GM19468 (cell line): ENCODE results near the gene TMCC2.
"Not testable (repeated sequence)": the region's sequence is repeated elsewhere in the genome, so short reads cannot be mapped to it uniquely, and the experiment has no call there.

Experiments used
- ATAC-seq: cut with Tn5 transposase; IDR thresholded peaks from one replicate; pipeline ENCODE4 v1.9.1; 2021; ENCODE audit warnings: mild to moderate bottlenecking, moderate library complexity, moderate number of reproducible peaks; ENCODE audit not compliant: unreplicated experiment; ENCODE audit errors: extremely low read depth

The TMCC2 gene

GRCh38 chr1:205211839-205212536, 15.8 kb upstream of the TMCC2 start:
- ATAC-seq: no peak

GRCh38 chr1:205214756-205215155, 13.0 kb upstream of the TMCC2 start:
- no peak for ATAC-seq

GRCh38 chr1:205216588-205216987, 11.2 kb upstream of the TMCC2 start:
- ATAC-seq: no peak

- ATAC-seq: no peak
These were observed 10.3 kb upstream of the TMCC2 start for GRCh38 chr1:205217418-205217817.

- no peak for ATAC-seq
These were observed 7.3 kb upstream of the TMCC2 start for GRCh38 chr1:205220421-205220820.

- ATAC-seq: no peak
These were observed 3.0 kb upstream of the TMCC2 start for GRCh38 chr1:205224736-205225135.

- no peak for ATAC-seq
These were observed 1.6 kb upstream of the TMCC2 start for GRCh38 chr1:205225901-205226765.

GRCh38 chr1:205226868-205227583, 720 bp upstream of the TMCC2 start:
- ATAC-seq: no peak

- no peak for ATAC-seq
These were observed 361 bp downstream of the TMCC2 start for GRCh38 chr1:205228093-205228521.

GRCh38 chr1:205229399-205229871, 1.7 kb downstream of the TMCC2 start:
- no peak for ATAC-seq

GRCh38 chr1:205229916-205230700, 2.4 kb downstream of the TMCC2 start:
- no peak for ATAC-seq

- no peak for ATAC-seq
These were observed 3.2 kb downstream of the TMCC2 start for GRCh38 chr1:205230982-205231381.

GRCh38 chr1:205232127-205232820, 4.5 kb downstream of the TMCC2 start:
- ATAC-seq: no peak

GRCh38 chr1:205232945-205233397, 5.2 kb downstream of the TMCC2 start:
- ATAC-seq: no peak

- ATAC-seq: not testable (repeated sequence)
These were observed 6.2 kb downstream of the TMCC2 start for GRCh38 chr1:205233986-205234385.

GRCh38 chr1:205235951-205236350, 8.2 kb downstream of the TMCC2 start:
- ATAC-seq: no peak

- ATAC-seq: no peak
These were observed 8.8 kb downstream of the TMCC2 start for GRCh38 chr1:205236526-205236925.

- no peak for ATAC-seq
These were observed 9.3 kb downstream of the TMCC2 start for GRCh38 chr1:205236951-205237475.
